ENCODE results near the gene ZNF221.

DNA sequence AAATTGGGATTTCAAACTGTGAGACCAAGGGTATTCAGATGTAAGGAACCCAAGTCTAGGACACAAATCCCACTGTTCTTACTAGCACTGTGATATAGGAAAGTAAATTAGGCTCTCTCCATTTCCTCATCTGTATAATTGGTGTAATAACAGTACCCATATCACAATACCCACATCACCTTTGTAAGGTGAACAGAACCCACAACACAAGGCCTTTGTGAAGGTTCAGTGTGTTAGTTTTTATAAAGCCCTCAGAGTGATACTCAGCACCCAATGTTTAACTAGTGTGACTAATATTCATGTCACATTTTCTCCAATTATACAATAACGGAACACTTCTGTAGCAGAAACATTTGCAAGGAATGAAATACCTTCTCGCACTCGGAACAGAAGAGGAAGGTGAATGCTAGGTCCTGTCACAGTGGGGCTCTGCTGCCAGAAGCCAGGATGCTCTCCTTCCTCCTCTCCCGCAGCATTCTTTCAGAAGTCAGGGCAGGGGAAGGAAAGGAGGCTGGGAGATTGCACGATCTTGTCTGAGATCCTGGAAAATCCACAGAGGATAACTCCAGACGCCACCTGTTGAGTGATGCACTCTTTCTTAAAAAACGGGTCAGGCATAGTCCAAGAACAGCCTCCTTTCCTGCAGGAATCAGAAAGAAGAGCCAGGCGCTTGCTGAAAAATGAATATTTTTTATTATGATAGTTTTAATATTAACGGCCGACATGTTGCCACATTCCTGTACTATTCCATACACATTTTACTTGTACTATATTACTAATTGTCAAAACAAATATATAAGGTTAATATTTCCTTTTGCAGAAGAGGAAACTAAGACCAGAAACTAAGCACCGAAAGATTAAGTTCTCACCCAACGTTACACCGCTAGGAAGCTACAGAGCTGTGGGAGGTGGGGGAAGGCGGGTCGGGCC, 16.7 kb upstream of the ZNF221 start:
- TF ChIP-seq, protein P1, sequence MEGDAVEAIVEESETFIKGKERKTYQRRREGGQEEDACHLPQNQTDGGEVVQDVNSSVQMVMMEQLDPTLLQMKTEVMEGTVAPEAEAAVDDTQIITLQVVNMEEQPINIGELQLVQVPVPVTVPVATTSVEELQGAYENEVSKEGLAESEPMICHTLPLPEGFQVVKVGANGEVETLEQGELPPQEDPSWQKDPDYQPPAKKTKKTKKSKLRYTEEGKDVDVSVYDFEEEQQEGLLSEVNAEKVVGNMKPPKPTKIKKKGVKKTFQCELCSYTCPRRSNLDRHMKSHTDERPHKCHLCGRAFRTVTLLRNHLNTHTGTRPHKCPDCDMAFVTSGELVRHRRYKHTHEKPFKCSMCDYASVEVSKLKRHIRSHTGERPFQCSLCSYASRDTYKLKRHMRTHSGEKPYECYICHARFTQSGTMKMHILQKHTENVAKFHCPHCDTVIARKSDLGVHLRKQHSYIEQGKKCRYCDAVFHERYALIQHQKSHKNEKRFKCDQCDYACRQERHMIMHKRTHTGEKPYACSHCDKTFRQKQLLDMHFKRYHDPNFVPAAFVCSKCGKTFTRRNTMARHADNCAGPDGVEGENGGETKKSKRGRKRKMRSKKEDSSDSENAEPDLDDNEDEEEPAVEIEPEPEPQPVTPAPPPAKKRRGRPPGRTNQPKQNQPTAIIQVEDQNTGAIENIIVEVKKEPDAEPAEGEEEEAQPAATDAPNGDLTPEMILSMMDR (optimal IDR thresholded peaks at IDR 0.05 in 1 of 3, IDR thresholded peaks at IDR 0.05 in 1 of 3, conservative IDR thresholded peaks at IDR 0.05 in 1 of 3; ENCODE audit: extremely low read depth in 1 of 3, insufficient read depth in 2 of 3, low read length in 3 of 3): no peak
- TF ChIP-seq EZH2 (IDR thresholded peaks at IDR 0.05; ENCODE audit: low read length): no peak

All from keratinocyte (primary cell).